GM18507 (cell line): ENCODE results near the gene LRRC40.
A peak's percentile ranks its signal among the peaks of the same experiment; 100 is the strongest.
"Not testable (repeated sequence)": the region's sequence is repeated elsewhere in the genome, so short reads cannot be mapped to it uniquely, and the experiment has no call there.

Source experiments
- DNase-seq: peaks from one replicate; pipeline ENCODE4 v3.0.0; 2011; ENCODE audit warnings: low read depth; ENCODE audit not compliant: insufficient read length; ENCODE audit errors: extremely low spot score
- FAIRE-seq: peaks from 2 replicates; lab custom pipeline; 2011; peaks lifted over from hg19 to GRCh38; lab: Jason Lieb, UNC

The LRRC40 gene

DNA sequence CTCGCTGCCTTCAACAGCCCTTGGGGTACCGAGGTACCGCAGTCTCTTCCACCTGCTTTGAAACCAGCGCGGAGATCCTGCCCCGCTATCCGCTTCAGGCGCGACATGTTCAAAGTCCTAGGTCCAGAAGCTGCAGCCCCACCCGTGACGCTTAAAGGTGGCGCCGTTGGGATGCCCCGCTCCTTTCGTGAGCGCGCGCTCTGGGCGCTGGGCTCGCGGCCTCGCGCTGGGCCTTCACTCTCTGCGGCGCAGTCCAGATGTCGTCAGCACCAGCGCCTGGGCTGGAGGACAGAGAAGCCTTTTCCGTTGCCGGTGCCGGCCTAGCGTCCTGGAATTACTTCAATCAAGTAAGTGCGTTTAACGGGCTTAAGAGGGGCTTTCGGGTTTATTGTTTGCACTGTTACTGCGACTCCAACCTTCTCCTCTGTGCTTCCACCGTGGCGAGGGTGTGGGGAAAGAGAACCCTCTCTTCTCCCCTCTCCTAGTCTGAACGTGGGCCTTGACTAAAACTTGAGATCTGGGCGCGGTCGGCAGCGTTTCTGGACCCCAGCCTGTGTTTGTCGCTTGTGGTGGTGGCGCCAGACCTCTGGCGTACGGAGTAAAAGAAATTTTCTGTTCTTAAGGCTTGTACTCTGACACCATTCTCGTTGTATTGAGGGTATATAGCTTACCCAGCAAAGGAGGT, at the start of gene LRRC40:
TSS of gene LRRC40 (minus strand) at position 146 of the 685 bp plus-strand sequence. CDS start at position 107, 39 bp downstream.
- peak; percentile 98 for FAIRE-seq
- peak; percentile 83 for DNase-seq

DNA sequence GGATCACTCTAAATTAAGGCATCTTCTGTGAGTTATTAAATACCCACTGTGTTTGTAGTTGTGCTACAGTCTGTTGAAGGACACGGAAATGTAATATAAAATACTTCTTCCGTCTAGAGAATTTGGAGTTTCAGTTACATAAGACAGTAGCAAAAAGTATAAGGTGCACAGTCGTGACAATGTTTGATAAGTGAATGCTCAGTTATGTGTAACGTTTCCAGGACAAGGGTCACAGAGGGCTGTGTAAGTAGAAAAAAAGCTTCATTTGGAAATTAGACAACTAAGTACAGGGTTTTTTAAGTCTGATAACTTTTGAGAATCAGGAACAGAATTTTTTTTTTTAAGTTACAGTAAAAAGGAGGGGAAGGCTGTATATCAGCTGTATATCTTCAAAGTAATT, 43.4 kb upstream of the LRRC40 start:
- FAIRE-seq (no peak), DNase-seq (no peak)

DNA sequence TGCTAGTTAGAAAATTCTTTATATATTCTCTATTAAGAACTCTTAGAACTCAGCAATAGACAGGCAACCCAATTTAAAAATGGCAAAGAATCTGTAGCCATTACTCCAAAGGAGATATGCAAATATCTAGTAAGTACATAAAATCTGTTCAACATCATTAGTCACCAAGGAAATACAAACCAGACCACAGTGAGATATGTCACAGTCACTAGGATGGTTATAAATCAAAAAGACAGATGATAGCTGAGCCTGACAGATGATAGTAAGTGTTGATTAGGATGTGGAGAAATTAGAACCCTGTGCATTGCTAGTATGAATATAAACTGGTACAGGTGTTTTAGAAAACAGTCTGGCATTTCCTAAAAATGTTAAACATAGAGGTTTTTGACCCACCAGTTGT, 42.4 kb upstream of the LRRC40 start:
- FAIRE-seq (no peak), DNase-seq (no peak)

DNA sequence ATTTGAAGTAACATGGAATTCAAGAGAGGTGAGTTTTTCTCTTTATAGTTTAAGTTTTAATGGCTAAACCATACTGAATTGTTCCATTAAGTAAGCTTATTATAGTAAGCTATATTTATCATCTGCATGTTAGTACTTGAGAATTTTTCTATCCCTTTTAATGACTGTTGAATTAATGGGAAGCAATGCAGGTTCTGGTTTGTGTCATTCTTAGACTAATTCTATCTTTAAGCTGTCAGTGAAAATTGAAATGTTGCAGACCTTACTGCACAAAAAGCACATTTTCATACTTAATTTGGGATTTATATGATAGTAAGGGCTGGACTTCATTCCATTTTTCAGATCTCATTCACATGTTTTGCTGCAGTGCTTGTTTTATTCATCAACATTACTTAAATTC, 41.7 kb upstream of the LRRC40 start:
- DNase-seq (no peak), FAIRE-seq (no peak)

DNA sequence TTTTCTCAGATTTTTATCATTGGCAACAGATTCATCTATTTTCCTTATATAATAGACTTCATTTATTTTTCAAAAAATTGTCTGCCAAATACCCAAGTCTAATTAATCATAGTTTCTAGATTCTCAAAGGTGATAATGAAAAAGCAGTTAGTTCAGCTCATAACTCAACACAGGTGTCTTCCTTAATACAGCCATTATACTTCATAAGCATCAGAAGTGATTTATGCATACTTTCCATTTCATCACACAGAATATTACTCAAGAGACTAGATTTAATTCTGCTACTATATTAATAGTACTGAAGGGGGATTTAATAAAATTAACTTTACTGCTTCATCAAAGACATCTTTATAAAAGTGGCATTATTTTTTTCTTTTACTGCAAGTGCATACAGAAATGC, 34.6 kb upstream of the LRRC40 start:
- FAIRE-seq (no peak), DNase-seq (no peak)

DNA sequence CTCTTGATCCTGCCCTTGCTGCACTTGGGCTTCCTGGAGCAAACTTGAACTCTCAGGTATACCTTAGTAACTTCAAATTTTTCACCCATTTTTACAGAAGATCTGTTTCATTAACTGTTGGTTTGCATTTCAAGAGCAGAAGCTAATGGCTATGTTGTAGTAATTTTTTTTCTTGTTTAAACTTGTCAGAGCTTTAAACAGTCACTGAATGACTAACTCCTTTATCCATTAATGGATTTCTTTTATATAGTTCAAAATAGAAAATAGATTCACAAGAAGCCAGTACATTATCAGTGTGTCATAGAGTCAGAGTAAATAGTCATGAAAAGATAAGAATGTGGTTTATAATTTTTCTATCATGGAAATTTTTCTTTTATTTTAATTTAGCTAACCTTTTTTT, 29.4 kb upstream of the LRRC40 start:
- FAIRE-seq = no peak
- no peak for DNase-seq

DNA sequence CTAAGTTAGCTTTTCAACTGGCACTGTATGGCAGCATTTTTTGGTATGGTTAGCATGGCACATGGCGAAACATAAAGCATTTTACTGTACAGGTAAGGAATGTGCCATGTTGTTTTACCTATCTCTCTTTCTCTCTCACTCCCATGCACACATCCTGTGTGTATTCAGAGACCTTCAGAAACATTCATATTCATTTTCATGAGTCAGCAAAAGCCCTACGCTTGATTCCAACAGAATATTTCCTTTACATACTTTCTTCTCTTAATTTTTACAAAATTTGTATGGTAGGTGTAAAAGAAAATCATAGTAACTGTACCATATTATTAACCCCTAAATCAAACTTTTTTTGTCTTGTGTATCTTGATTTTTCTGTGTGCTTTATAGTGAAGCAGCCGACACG, 26.1 kb upstream of the LRRC40 start:
- DNase-seq (no peak), FAIRE-seq (no peak)

DNA sequence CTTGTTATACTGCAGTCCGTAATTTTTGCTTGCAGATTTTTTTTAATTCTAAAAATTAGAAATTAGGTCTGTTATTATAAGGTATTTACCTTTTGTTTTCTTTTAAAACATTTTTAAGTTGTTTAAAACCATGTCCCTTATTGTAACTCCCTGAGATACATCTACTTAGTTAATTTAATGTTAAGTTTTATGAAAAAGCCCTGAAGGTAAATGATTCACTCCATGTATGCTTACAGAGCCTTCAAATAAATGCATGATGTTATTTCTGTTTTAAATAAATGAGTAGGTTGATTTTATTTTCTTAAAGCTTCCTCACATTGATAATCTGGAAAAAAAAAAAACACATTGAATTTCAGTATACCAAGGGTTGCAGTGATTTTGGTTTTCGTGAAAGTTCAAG, 23.3 kb upstream of the LRRC40 start:
- FAIRE-seq (no peak), DNase-seq (no peak)

DNA sequence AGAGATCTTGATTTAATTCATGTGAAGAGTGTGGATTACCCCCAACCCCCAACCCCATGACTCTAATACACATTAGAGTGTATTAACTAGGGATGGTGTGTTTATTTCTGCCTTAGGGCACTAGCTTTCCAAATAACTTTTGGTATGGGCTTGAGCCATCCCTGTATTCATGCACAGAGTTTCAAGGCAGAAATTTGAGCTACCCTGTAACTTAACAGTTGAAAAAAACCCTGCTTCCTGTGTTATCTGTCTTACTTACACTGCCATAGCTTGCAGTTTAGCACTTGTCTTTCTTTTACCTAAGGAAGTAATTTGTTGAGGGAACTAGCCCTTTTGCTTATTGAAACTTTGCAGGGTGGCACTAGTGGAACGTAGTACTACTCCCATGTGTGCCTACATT, 22.1 kb upstream of the LRRC40 start:
- no peak for DNase-seq
- FAIRE-seq = no peak

DNA sequence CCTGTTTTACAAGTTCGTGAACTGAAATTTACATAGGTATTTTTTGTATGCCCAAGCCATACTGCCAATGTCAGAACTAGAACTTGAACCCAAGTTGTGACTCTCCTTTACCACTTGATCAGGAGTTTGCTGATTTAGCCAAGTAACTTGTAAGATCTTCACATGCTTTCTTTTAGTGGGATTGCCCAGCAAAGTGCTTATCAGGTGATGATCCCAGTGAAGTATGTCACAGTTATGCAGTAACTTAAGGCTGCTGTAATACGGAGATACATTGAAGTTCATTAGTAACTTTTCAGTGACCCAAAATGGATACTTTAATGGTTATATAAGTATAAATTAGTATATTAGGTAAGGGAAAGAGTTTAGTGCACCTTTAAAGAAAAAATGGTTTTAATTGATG, 19.6 kb upstream of the LRRC40 start:
- DNase-seq (no peak), FAIRE-seq (no peak)

DNA sequence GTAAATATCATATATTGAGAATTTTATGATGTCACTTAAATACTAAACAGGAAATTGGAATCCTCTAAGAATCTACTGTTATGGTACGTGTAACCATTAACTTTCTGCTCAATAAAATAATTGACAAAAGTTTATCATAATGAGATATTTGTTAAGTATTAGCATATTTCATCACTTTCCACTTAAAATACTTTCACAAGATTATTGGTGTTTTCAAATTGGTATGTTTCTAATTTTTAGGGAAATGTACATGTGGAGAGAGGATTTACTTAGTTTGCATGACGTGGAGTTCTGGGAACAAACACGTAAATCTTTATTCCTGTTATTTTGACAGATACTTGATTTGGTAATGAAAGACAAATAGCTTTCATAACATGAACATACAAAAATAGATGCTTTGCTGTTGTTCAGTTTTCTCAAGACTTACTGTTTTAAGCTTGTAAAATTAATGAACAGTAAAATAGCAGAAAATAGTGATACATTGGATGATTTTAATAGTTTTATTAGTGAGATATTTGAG, 17.4 kb upstream of the LRRC40 start:
- no peak for DNase-seq
- peak; percentile 12 for FAIRE-seq

DNA sequence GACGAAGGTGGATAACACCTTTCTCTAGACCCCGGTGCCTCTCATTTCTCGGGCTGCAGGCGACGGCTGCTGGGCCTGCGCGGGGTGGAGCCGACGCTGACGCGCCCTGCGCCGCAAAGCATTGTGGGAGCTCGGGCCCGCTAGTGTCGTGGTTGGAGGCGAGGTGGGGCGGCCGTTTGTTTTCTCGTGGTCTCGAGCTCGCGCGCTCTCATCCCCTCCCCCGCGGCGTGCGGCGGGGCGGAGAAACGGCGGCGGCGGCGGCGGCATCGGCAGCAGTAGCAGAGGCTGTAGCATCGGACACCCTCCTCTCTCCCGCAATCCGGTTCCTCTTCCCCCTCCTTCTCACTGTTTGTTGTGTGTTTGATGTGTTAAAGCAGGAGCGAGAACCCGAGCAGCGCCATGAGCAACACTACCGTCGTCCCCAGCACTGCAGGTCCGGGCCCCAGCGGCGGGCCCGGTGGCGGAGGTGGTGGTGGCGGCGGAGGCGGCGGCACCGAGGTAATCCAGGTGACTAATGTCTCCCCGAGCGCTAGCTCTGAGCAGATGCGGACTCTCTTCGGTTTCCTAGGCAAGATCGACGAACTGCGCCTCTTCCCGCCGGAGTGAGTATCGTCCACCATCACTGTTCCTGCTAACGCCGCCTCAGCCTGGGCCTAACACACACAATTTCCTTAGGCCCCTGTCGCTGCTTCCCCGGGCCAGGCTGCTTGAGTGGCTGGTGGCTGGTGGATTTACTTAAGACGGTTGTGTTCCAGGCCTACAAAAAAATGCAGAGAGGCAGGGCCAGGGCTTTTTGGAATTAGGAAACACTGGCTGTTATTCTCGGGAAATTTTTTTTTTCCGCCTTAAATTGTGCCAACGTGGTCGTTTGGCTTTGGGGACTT, 16.1 kb upstream of the LRRC40 start, which contains the start of gene SRSF11:
TSS of gene SRSF11 (plus strand) at position 143 of the 884 bp plus-strand sequence. CDS start at position 400, 257 bp downstream.
- FAIRE-seq (peak; percentile 95), DNase-seq (peak; percentile 86)

DNA sequence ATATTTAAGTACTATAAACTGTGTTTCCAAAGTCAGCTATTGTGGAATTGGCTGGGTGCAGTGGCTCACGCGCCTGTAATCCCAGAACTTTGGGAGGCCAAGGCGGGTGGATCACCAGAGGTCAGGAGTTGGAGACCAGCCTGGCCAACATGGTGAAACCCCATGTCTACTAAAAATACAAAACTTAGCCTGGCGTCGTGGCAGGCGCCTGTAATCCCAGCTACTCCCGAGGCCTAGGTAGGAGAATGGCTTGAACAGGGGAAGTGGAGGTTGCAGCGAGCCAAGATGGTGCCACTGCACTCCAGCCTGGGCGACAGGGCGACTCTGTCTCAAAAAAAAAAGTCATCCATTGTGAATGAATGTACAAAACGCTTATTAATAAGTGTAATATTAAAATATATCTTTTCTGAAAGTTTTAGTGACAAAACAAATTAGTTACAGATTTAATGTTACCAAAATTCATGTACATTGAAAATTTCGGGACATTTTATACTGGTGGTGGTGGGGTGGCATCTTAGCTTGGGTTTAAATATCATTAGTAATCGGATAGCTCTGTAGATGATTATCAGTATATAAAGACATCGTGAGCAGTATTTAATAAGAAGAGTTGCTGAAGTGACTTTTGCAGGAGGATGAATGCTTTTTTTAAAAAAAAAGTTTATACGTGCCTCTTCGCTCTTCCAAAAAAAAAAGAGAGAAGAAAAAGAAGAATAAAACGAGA, 15.3 kb upstream of the LRRC40 start:
- no peak for FAIRE-seq
- DNase-seq = no peak

DNA sequence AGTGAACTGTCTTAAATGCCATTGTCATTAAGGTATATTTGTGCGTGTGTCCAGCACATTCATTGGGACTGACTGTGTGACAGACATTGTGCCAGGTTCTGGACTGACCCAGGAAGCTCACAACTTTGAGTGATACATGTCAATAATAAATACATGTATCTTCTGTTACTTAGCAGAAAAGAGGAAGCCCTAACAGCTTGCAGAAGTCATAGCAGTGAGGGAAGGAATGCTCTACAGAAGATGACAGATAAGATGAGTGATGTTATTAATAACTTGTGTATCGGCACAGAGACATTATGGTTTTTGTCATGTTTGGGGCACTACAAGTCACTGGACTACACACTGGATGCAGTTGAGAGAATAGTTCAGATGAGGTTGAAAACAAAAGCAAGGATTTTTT, 14.6 kb upstream of the LRRC40 start:
- DNase-seq (no peak), FAIRE-seq (no peak)

DNA sequence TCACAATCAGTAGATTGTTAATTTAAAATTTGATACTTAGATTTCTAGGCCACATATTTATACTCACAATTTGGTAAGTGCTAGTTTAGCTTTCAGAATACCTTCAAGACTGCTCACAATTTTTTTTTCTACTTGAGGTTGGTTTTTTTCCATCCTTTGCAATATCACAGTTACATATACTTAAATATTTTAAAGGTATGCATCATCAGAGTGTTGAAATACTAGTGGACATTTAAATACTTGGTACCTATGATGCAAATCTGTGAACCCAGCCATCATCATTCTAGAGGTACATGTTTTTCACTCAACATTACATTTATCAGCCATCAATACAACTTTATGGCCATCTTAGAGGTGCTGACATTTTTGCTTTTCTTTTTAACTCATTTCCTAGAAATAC, 6.2 kb upstream of the LRRC40 start:
- DNase-seq (no peak), FAIRE-seq (no peak)

DNA sequence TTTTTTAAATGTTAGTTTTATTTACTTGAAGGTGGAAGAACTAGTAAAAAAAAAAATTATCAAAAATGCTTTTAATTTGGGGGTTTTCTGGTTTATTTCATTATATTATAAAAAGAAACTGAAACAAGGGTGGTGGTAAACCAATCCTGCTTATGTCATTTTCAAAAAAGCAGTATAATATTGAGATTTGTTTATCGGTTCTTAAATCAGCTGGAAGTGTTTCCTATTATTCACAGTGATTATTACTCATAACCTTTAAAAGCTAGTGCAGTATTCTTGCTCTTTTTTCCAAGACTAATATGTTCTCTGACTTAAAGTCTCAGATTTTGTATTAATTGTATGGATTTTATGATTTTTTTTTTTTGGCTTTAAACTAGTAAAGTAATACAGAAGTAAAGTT, 5.4 kb upstream of the LRRC40 start:
- no peak for FAIRE-seq
- DNase-seq = no peak

DNA sequence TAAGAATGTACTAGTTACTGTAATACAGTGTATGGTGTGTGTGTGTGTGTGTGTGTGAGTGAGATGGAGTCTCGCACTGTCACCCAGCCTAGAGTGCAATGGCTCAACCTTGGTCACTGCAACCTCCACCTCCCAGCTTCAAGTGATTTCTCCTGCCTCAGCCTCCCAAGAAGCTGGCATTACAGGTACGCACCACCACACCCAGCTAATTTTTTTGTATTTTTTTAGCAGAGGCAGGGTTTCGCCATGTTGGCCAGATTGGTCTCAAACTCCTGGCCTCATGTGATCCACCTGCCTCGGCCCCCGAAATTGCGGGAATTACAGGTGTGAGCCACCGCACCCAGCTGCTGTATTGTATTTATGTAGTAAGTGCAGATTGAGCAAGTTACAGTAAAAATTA, 2.9 kb upstream of the LRRC40 start:
- FAIRE-seq (no peak), DNase-seq (no peak)

DNA sequence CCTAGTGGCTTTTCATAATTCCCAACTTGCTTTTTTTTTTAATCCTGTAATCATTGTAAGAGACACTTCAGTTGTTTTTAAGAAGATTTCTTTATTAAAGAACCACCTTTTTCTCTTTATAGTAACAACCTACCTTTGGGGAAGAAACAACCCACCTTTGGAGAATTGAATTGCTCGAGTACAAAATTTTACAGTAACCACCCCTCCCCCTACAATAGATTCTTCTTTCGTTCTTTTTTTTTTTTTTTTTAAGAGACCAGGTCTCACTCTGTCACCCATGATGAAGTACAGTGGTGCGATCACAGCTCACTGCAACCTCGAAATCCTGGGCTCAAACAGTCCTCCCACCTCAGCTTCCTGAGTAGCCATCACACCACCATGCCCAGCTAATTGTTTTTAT, 2.1 kb upstream of the LRRC40 start:
- FAIRE-seq (no peak), DNase-seq (no peak)

DNA sequence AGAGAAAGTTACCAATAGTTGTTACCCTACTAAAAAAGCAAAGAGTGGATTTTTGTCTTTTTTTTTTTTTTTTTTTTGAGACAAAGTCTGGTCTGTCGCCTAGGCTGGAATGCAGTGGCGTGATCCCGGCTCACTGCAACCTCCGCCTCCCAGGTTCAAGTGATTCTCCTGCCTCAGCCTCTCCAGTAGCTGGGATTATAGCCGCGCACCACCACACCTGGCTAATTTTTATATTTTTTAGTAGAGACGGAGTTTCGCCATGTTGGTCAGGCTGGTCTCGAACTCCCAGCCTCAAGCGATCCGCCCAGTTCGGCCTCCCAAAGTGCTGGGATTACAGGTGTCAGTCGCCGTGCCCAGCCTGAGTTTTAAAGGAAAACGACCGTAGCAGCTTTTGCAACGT, 1.5 kb upstream of the LRRC40 start:
- FAIRE-seq, DNase-seq: not testable (repeated sequence)

DNA sequence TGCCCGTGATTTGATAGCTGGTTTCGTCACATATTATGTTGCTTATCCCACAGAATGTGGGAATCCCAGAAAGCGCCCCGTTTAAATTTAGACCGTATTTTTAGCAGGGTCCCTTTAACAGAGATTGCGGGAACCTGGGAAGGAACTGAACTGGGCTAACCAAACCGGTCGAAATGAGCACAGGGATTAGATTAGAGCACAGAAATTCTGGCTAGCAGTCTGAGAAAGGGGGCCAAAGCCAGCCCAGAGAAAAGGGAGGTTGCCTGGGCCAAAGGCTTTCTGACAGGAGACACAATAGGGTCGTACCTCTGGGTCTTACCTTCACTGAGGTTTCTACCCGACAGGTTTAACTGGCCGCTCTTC, 327 bp downstream of the LRRC40 start:
- no peak for DNase-seq
- FAIRE-seq = no peak
